Progenitor cell of endocrine pancreas (in vitro differentiated cells): ENCODE results near the gene CFAP100. TPM values are rescaled to one million over a fixed set of nuclear protein-coding genes. Genes with fewer than 3 reads are reported as not detected.

Experiments
- DNase-seq: peaks from one replicate; pipeline ENCODE4 v3.0.0; 2021; ENCODE audit warnings: low spot score; ENCODE audit not compliant: unreplicated experiment
- H3K27ac Mint-ChIP-seq: 2 replicates; pipeline ENCODE4 v1.8.0; 2021; ENCODE audit warnings: mild to moderate bottlenecking, moderate library complexity, mixed read lengths
- H3K27me3 Mint-ChIP-seq: 2 replicates; pipeline ENCODE4 v1.8.0; 2021; ENCODE audit warnings: mixed read lengths
- H3K36me3 Mint-ChIP-seq: 2 replicates; pipeline ENCODE4 v1.8.0; 2022; ENCODE audit warnings: mixed read lengths; ENCODE audit not compliant: insufficient read depth
- H3K4me1 Mint-ChIP-seq: 2 replicates; pipeline ENCODE4 v1.8.0; 2021; ENCODE audit warnings: low read depth, mixed read lengths
- H3K4me3 Mint-ChIP-seq: 2 replicates; pipeline ENCODE4 v1.8.0; 2021; ENCODE audit warnings: low read depth, mild to moderate bottlenecking, moderate library complexity, mixed read lengths
- H3K9me3 Mint-ChIP-seq: 2 replicates; pipeline ENCODE4 v1.8.0; 2021; ENCODE audit warnings: low read depth, mixed read lengths
- CTCF ChIP-seq: fragments of 200-600 bp; sonication (generic); IDR thresholded peaks from one replicate; pipeline ENCODE4 v1.5.0; 2021; ENCODE audit warnings: antibody characterized with exemption, mild to moderate bottlenecking; ENCODE audit not compliant: unreplicated experiment
- total RNA-seq: library from RNA; stranded (reverse); gene quantifications from 2 replicates; pipeline ENCODE4 v1.2.1, GENCODE V29; 2021

Gene CFAP100
- total RNA-seq, 1 donor from 2014 or later, result 0.79 TPM

GRCh38 chr3:126419151-126419703 is 24.5 kb downstream of the CFAP100 start:
- Mint-ChIP-seq H3K27me3 (no peaks in the 10 kb centered on the region), H3K4me3 (no peak overlapping the region), H3K27ac (no peak overlapping the region), H3K9me3 (no peaks in the 10 kb centered on the region), H3K4me1 (peaks cover 2% of the 10 kb centered on the region), H3K36me3 (no peaks in the 10 kb centered on the region)
- TF ChIP-seq CTCF, result no peak
- DNase-seq, result no peak

GRCh38 chr3:126419886-126420786 is 25.4 kb downstream of the CFAP100 start:
- no peak for TF ChIP-seq CTCF
- Mint-ChIP-seq H3K4me3 (no peak overlapping the region), H3K9me3 (no peaks in the 10 kb centered on the region), H3K4me1 (peaks cover 2% of the 10 kb centered on the region), H3K36me3 (no peaks in the 10 kb centered on the region), H3K27me3 (no peaks in the 10 kb centered on the region), H3K27ac (no peak overlapping the region)
- DNase-seq, result no peak

- Mint-ChIP-seq H3K4me3 (no peak overlapping the region), H3K27ac (no peak overlapping the region), H3K36me3 (peaks cover 6% of the 10 kb centered on the region), H3K4me1 (peaks cover 2% of the 10 kb centered on the region), H3K9me3 (peaks cover 8% of the 10 kb centered on the region), H3K27me3 (no peaks in the 10 kb centered on the region)
- DNase-seq, result no peak
- no peak for TF ChIP-seq CTCF
Measured at GRCh38 chr3:126421573-126422119, 26.9 kb downstream of the CFAP100 start.

GRCh38 chr3:126422121-126422520 is 27.4 kb downstream of the CFAP100 start:
- peaks cover 12% of the 10 kb centered on the region for H3K9me3 Mint-ChIP-seq
- H3K27ac Mint-ChIP-seq, result no peak overlapping the region
- no peaks in the 10 kb centered on the region for H3K27me3 Mint-ChIP-seq
- DNase-seq, result no peak
- peaks cover 8% of the 10 kb centered on the region for H3K36me3 Mint-ChIP-seq
- peaks cover 2% of the 10 kb centered on the region for H3K4me1 Mint-ChIP-seq
- no peak overlapping the region for H3K4me3 Mint-ChIP-seq
- no peak for TF ChIP-seq CTCF

- H3K4me1 Mint-ChIP-seq, result peaks cover 2% of the 10 kb centered on the region
- H3K36me3 Mint-ChIP-seq, result peaks cover 8% of the 10 kb centered on the region
- no peak overlapping the region for H3K27ac Mint-ChIP-seq
- H3K9me3 Mint-ChIP-seq, result peaks cover 12% of the 10 kb centered on the region
- no peak for TF ChIP-seq CTCF
- no peak for DNase-seq
- no peak overlapping the region for H3K4me3 Mint-ChIP-seq
- no peaks in the 10 kb centered on the region for H3K27me3 Mint-ChIP-seq
Measured at GRCh38 chr3:126422571-126423091, 27.9 kb downstream of the CFAP100 start.
